CD4-positive, CD25-positive, alpha-beta regulatory T cell (primary cell): ENCODE results near the gene TRMT61A. TPM values are rescaled to one million over a fixed set of nuclear protein-coding genes. Genes with fewer than 3 reads are reported as not detected.
A peak's percentile ranks its signal among the peaks of the same experiment; 100 is the strongest.

Source experiments
- ATAC-seq, 2 donors: fragments of 150-1000 bp; cut with Tn5 transposase; one replicate each; pipeline ENCODE4 v1.10.0; 2021; ENCODE audit warnings: low read depth in 2 of 2, moderate number of reproducible peaks in 2 of 2, moderate library complexity in 1 of 2
- DNase-seq, 3 donors: peaks; one replicate each; pipeline versions ENCODE4 v3.0.0 to v3.0.0-alpha.2; 2012 to 2022; ENCODE audit warnings: mixed read lengths in 1 of 3
- H3K27ac ChIP-seq: one replicate; pipeline ENCODE4 v1.7.0; 2013; ENCODE audit warnings: mild to moderate bottlenecking, low read length; ENCODE audit not compliant: insufficient read depth, poor library complexity, severe bottlenecking
- H3K27me3 ChIP-seq: one replicate; pipeline ENCODE4 v1.7.0; 2013; ENCODE audit warnings: low read length; ENCODE audit not compliant: control insufficient read depth, insufficient read depth
- H3K36me3 ChIP-seq: one replicate; pipeline ENCODE4 v1.7.0; 2013; ENCODE audit warnings: mild to moderate bottlenecking, low read length, moderate library complexity; ENCODE audit not compliant: control insufficient read depth, insufficient read depth
- H3K4me1 ChIP-seq: 2 replicates; pipeline ENCODE4 v1.7.0; 2013; ENCODE audit warnings: mild to moderate bottlenecking, low read length; ENCODE audit not compliant: insufficient read depth, control insufficient read depth, poor library complexity, severe bottlenecking
- H3K4me3 ChIP-seq: one replicate; pipeline ENCODE4 v1.7.0; 2013; ENCODE audit warnings: low read depth, mild to moderate bottlenecking, low read length, moderate library complexity
- H3K9me3 ChIP-seq, 2 experiments: 1 replicate in 1 of 2; 2 replicates in 1 of 2; pipeline ENCODE4 v1.7.0; 2013; ENCODE audit warnings: low read length in 2 of 2, mild to moderate bottlenecking in 1 of 2, moderate library complexity in 1 of 2; ENCODE audit not compliant: control insufficient read depth in 2 of 2
- H3K27ac Mint-ChIP-seq, 3 donors: one replicate each; pipeline ENCODE4 v1.8.0; 2020 to 2022; ENCODE audit warnings: mild to moderate bottlenecking in 3 of 3, mixed read lengths in 3 of 3, moderate library complexity in 2 of 3
- H3K27me3 Mint-ChIP-seq: one replicate; pipeline ENCODE4 v1.8.0; 2022; ENCODE audit warnings: mild to moderate bottlenecking, mixed read lengths
- H3K36me3 Mint-ChIP-seq: one replicate; pipeline ENCODE4 v1.8.0; 2020; ENCODE audit warnings: mixed read lengths
- H3K4me1 Mint-ChIP-seq, 4 donors: one replicate each; pipeline ENCODE4 v1.8.0; 2020 to 2022; ENCODE audit warnings: mixed read lengths in 4 of 4, mild to moderate bottlenecking in 1 of 4
- H3K4me3 Mint-ChIP-seq, 4 donors: one replicate each; pipeline ENCODE4 v1.8.0; 2020 to 2022; ENCODE audit warnings: mild to moderate bottlenecking in 4 of 4, mixed read lengths in 4 of 4, moderate library complexity in 3 of 4
- H3K9me3 Mint-ChIP-seq, 7 donors: one replicate each; pipeline ENCODE4 v1.8.0; 2020 to 2022; ENCODE audit warnings: mixed read lengths in 7 of 7, mild to moderate bottlenecking in 3 of 7, moderate library complexity in 2 of 7
- polyA plus RNA-seq, 4 donors: library from polyadenylated mRNA; unstranded; fragments of 300-500 nt; fragmentation: Illumina TruSeq; gene quantifications; one replicate each; pipeline ENCODE4 v1.2.3, GENCODE V29; 2021
- total RNA-seq: library from RNA; stranded (reverse); gene quantifications from one replicate; pipeline ENCODE4 v1.2.3, GENCODE V29; 2022

Gene TRMT61A
- total and polyA plus RNA-seq, 5 donors from 2014 or later = 3.7 to 9.7 (median 7.1) TPM

GRCh38 chr14:103542605-103543088, 13.7 kb downstream of the TRMT61A start:
- Histone ChIP-seq H3K27me3 (no peaks in the 10 kb centered on the region), H3K4me3 (no peak overlapping the region), H3K4me1 (no peaks in the 10 kb centered on the region), H3K27ac (no peak overlapping the region), H3K9me3 (no peaks in the 10 kb centered on the region), H3K36me3 (no peaks in the 10 kb centered on the region)
- Mint-ChIP-seq H3K27me3 (no peaks in the 10 kb centered on the region), H3K4me3 (no peak overlapping the region), H3K27ac (no peak overlapping the region), H3K36me3 (no peaks in the 10 kb centered on the region), H3K4me1 (peaks cover 0 to 2% (median 0%) of the 10 kb centered on the region in 4 donors), H3K9me3 (no peaks in the 10 kb centered on the region)
- no peak for ATAC-seq
- no peak for DNase-seq

- Histone ChIP-seq H3K9me3 (no peaks in the 10 kb centered on the region), H3K27me3 (no peaks in the 10 kb centered on the region), H3K4me1 (no peaks in the 10 kb centered on the region), H3K36me3 (no peaks in the 10 kb centered on the region), H3K4me3 (no peak overlapping the region), H3K27ac (no peak overlapping the region)
- Mint-ChIP-seq H3K4me1 (peaks cover 0 to 2% (median 0%) of the 10 kb centered on the region in 4 donors), H3K36me3 (no peaks in the 10 kb centered on the region), H3K27me3 (no peaks in the 10 kb centered on the region), H3K4me3 (no peak overlapping the region), H3K9me3 (no peaks in the 10 kb centered on the region), H3K27ac (no peak overlapping the region)
- DNase-seq (no peak), ATAC-seq (no peak)
Observed at GRCh38 chr14:103543140-103543539, 14.1 kb downstream of the TRMT61A start.

GRCh38 chr14:103543721-103544387, 14.9 kb downstream of the TRMT61A start:
- no peaks in the 10 kb centered on the region for H3K9me3 Mint-ChIP-seq
- H3K27ac Mint-ChIP-seq = no peak overlapping the region
- no peaks in the 10 kb centered on the region for H3K36me3 ChIP-seq
- H3K27ac ChIP-seq = no peak overlapping the region
- no peaks in the 10 kb centered on the region for H3K4me1 ChIP-seq
- H3K4me1 Mint-ChIP-seq = peaks cover 0 to 2% (median 0%) of the 10 kb centered on the region in 4 donors
- no peak for DNase-seq
- H3K27me3 Mint-ChIP-seq = no peaks in the 10 kb centered on the region
- no peak for ATAC-seq
- H3K36me3 Mint-ChIP-seq = no peaks in the 10 kb centered on the region
- H3K9me3 ChIP-seq = no peaks in the 10 kb centered on the region
- no peak overlapping the region for H3K4me3 ChIP-seq
- H3K27me3 ChIP-seq = no peaks in the 10 kb centered on the region
- no peak overlapping the region for H3K4me3 Mint-ChIP-seq

GRCh38 chr14:103544388-103545218, 15.6 kb downstream of the TRMT61A start:
- Histone ChIP-seq H3K9me3 (no peaks in the 10 kb centered on the region), H3K27me3 (no peaks in the 10 kb centered on the region), H3K4me3 (no peak overlapping the region), H3K27ac (no peak overlapping the region), H3K4me1 (no peaks in the 10 kb centered on the region), H3K36me3 (no peaks in the 10 kb centered on the region)
- DNase-seq (no peak), ATAC-seq (no peak)
- Mint-ChIP-seq H3K27ac (no peak overlapping the region), H3K4me1 (peaks cover 0 to 2% (median 0%) of the 10 kb centered on the region in 4 donors), H3K36me3 (no peaks in the 10 kb centered on the region), H3K9me3 (no peaks in the 10 kb centered on the region), H3K4me3 (peak overlapping the region in 1 of 4 donors; percentile 52), H3K27me3 (no peaks in the 10 kb centered on the region)

GRCh38 chr14:103545219-103545914, 16.4 kb downstream of the TRMT61A start:
- H3K4me1 Mint-ChIP-seq = peaks cover 0 to 2% (median 0%) of the 10 kb centered on the region in 4 donors
- H3K27me3 ChIP-seq = no peaks in the 10 kb centered on the region
- H3K9me3 Mint-ChIP-seq = no peaks in the 10 kb centered on the region

GRCh38 chr14:103545915-103546651, 17.1 kb downstream of the TRMT61A start:
- H3K9me3 ChIP-seq = no peaks in the 10 kb centered on the region
- Mint-ChIP-seq H3K36me3 (no peaks in the 10 kb centered on the region), H3K4me3 (no peak overlapping the region), H3K27me3 (no peaks in the 10 kb centered on the region), H3K4me1 (peaks cover 0 to 2% (median 0%) of the 10 kb centered on the region in 4 donors), H3K27ac (no peak overlapping the region), H3K9me3 (no peaks in the 10 kb centered on the region)
- DNase-seq (no peak), ATAC-seq (no peak)
- no peak overlapping the region for H3K27ac ChIP-seq
- no peaks in the 10 kb centered on the region for H3K27me3 ChIP-seq
- H3K36me3 ChIP-seq = no peaks in the 10 kb centered on the region
- no peak overlapping the region for H3K4me3 ChIP-seq
- H3K4me1 ChIP-seq = no peaks in the 10 kb centered on the region

More at GRCh38 chr14:103545219-103545914, 16.4 kb downstream of the TRMT61A start:
- Mint-ChIP-seq H3K36me3 (no peaks in the 10 kb centered on the region), H3K4me3 (no peak overlapping the region), H3K27me3 (no peaks in the 10 kb centered on the region), H3K27ac (peak overlapping the region in 1 of 3 donors; percentile 56)
- no peak overlapping the region for H3K4me3 ChIP-seq
- no peaks in the 10 kb centered on the region for H3K36me3 ChIP-seq
- ATAC-seq (no peak), DNase-seq (no peak)
- H3K4me1 ChIP-seq = no peaks in the 10 kb centered on the region
- no peaks in the 10 kb centered on the region for H3K9me3 ChIP-seq
- no peak overlapping the region for H3K27ac ChIP-seq
